Astrocyte (in vitro differentiated cells and primary cell): ENCODE data around the gene DENND11. TPM values are rescaled to one million over a fixed set of nuclear protein-coding genes. Genes with fewer than 3 reads are reported as not detected.

Experiments
- DNase-seq: peaks from one replicate; pipeline ENCODE4 v3.0.0-alpha.2; 2010; ENCODE audit warnings: low read depth
- FAIRE-seq: peaks from 2 replicates; lab custom pipeline; 2011; peaks lifted over from hg19 to GRCh38; lab: Jason Lieb, UNC
- H2AFZ ChIP-seq: 2 replicates; pipeline ENCODE4 v1.6.0; 2012; ENCODE audit warnings: low read depth, low read length, inconsistent platforms
- H3K27ac ChIP-seq: 2 replicates; pipeline ENCODE4 v1.5.1; 2011; ENCODE audit warnings: low read depth, low read length, inconsistent platforms
- H3K27me3 ChIP-seq: 2 replicates; pipeline ENCODE4 v1.6.0; 2011; ENCODE audit warnings: low read length, inconsistent platforms; ENCODE audit not compliant: insufficient read depth
- H3K36me3 ChIP-seq: 2 replicates; pipeline ENCODE4 v1.5.1; 2011; ENCODE audit warnings: low read length, inconsistent platforms; ENCODE audit not compliant: insufficient read depth
- H3K4me1 ChIP-seq: 2 replicates; pipeline ENCODE4 v1.5.1; 2011; ENCODE audit warnings: low read length, inconsistent platforms; ENCODE audit not compliant: insufficient read depth
- H3K4me2 ChIP-seq: 2 replicates; pipeline ENCODE4 v1.6.0; 2012; ENCODE audit warnings: low read length, inconsistent platforms
- H3K4me3 ChIP-seq: 2 replicates; pipeline ENCODE4 v1.5.1; 2011; ENCODE audit warnings: low read depth, mild to moderate bottlenecking, low read length, inconsistent platforms; ENCODE audit not compliant: insufficient read depth
- H3K79me2 ChIP-seq: 2 replicates; pipeline ENCODE4 v1.6.0; 2012; ENCODE audit warnings: mild to moderate bottlenecking, low read length, inconsistent platforms; ENCODE audit not compliant: insufficient read depth
- H3K9ac ChIP-seq: 2 replicates; pipeline ENCODE4 v1.6.0; 2012; ENCODE audit warnings: mild to moderate bottlenecking, low read length, inconsistent platforms
- H3K9me3 ChIP-seq: 2 replicates; pipeline ENCODE4 v1.5.1; 2012; ENCODE audit warnings: low read depth, mild to moderate bottlenecking, low read length, inconsistent platforms; ENCODE audit not compliant: insufficient read depth
- H4K20me1 ChIP-seq: 2 replicates; pipeline ENCODE4 v1.6.0; 2012; ENCODE audit warnings: low read length, inconsistent platforms; ENCODE audit not compliant: insufficient read depth
- H3K27ac Mint-ChIP-seq: one replicate; pipeline ENCODE4 v1.8.0; 2021; ENCODE audit warnings: mild to moderate bottlenecking, mixed read lengths; ENCODE audit not compliant: unreplicated experiment
- H3K27me3 Mint-ChIP-seq: one replicate; pipeline ENCODE4 v1.8.0; 2021; ENCODE audit warnings: low read depth, mixed read lengths; ENCODE audit not compliant: unreplicated experiment
- H3K36me3 Mint-ChIP-seq: one replicate; pipeline ENCODE4 v1.8.0; 2021; ENCODE audit warnings: low read depth, mixed read lengths; ENCODE audit not compliant: unreplicated experiment
- H3K4me1 Mint-ChIP-seq: one replicate; pipeline ENCODE4 v1.8.0; 2021; ENCODE audit warnings: low read depth, mixed read lengths; ENCODE audit not compliant: unreplicated experiment
- H3K4me3 Mint-ChIP-seq: one replicate; pipeline ENCODE4 v1.8.0; 2021; ENCODE audit warnings: mild to moderate bottlenecking, moderate library complexity, mixed read lengths; ENCODE audit not compliant: unreplicated experiment
- H3K9me3 Mint-ChIP-seq: one replicate; pipeline ENCODE4 v1.8.0; 2021; ENCODE audit warnings: mild to moderate bottlenecking, mixed read lengths; ENCODE audit not compliant: unreplicated experiment
- EZH2 ChIP-seq: IDR thresholded peaks from 2 replicates; pipeline ENCODE4 v1.6.1; 2012; ENCODE audit warnings: mild to moderate bottlenecking, low read length, inconsistent platforms; ENCODE audit not compliant: insufficient read depth
- total RNA-seq: library from RNA; stranded (reverse); gene quantifications from 2 replicates; pipeline ENCODE4 v1.2.1, GENCODE V29; 2021
- TF ChIP-seq, protein P1 (sequence below): IDR thresholded peaks from 2 replicates; pipeline ENCODE4 v1.5.1; 2011; ENCODE audit warnings: low read depth, mild to moderate bottlenecking, inconsistent platforms, low read length, moderate library complexity; ENCODE audit not compliant: insufficient read depth

Gene DENND11
- total RNA-seq, 1 donor from 2014 or later, result 10.5 TPM

- H3K27ac ChIP-seq, result no peak overlapping the region
- DNase-seq (no peak), FAIRE-seq (no peak)
- H3K4me1 Mint-ChIP-seq, result no peaks in the 10 kb centered on the region
- no peak for TF ChIP-seq EZH2
- TF ChIP-seq, protein P1, sequence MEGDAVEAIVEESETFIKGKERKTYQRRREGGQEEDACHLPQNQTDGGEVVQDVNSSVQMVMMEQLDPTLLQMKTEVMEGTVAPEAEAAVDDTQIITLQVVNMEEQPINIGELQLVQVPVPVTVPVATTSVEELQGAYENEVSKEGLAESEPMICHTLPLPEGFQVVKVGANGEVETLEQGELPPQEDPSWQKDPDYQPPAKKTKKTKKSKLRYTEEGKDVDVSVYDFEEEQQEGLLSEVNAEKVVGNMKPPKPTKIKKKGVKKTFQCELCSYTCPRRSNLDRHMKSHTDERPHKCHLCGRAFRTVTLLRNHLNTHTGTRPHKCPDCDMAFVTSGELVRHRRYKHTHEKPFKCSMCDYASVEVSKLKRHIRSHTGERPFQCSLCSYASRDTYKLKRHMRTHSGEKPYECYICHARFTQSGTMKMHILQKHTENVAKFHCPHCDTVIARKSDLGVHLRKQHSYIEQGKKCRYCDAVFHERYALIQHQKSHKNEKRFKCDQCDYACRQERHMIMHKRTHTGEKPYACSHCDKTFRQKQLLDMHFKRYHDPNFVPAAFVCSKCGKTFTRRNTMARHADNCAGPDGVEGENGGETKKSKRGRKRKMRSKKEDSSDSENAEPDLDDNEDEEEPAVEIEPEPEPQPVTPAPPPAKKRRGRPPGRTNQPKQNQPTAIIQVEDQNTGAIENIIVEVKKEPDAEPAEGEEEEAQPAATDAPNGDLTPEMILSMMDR, result no peak
- H4K20me1 ChIP-seq, result no peaks in the 10 kb centered on the region
- H3K27ac Mint-ChIP-seq, result no peak overlapping the region
- no peaks in the 10 kb centered on the region for H3K27me3 ChIP-seq
- no peaks in the 10 kb centered on the region for H3K9me3 Mint-ChIP-seq
- no peak overlapping the region for H3K9ac ChIP-seq
- no peak overlapping the region for H3K4me3 ChIP-seq
- peaks cover 7% of the 10 kb centered on the region for H3K27me3 Mint-ChIP-seq
- no peaks in the 10 kb centered on the region for H3K9me3 ChIP-seq
- H3K36me3 ChIP-seq, result no peaks in the 10 kb centered on the region
- no peaks in the 10 kb centered on the region for H3K79me2 ChIP-seq
- H3K36me3 Mint-ChIP-seq, result no peaks in the 10 kb centered on the region
- H2AFZ ChIP-seq, result no peak overlapping the region
- no peak overlapping the region for H3K4me3 Mint-ChIP-seq
- no peaks in the 10 kb centered on the region for H3K4me1 ChIP-seq
- H3K4me2 ChIP-seq, result no peak overlapping the region
Measured at GRCh38 chr7:141714571-141714970, 12.6 kb upstream of the DENND11 start.

DNA sequence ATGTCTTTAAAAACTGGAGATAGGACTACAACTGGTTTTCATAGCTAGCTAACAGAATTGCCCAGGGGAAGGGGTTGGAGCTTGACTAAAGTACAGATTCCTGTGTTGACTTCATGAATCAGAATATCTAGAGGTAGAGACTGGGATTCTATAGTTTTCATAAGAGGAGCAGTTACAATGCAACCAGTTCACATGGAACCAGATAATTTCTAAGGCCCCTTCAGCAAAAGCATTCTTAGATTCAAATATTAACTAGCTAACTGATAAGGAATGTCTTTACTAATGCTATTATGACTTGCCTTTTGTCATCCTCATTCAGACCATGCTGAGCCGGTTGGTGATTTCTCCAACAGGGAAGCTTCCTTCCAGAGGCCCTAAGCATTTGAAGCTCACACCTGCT, 11.9 kb upstream of the DENND11 start:
- no peak overlapping the region for H3K4me2 ChIP-seq
- no peak for FAIRE-seq

More for the DNA sequence above, 11.9 kb upstream of the DENND11 start:
- H3K4me3 ChIP-seq, result no peak overlapping the region
- H3K9me3 Mint-ChIP-seq, result no peaks in the 10 kb centered on the region
- H3K4me1 ChIP-seq, result no peaks in the 10 kb centered on the region
- no peaks in the 10 kb centered on the region for H3K79me2 ChIP-seq
- H3K27ac ChIP-seq, result no peak overlapping the region
- TF ChIP-seq, protein P1, result no peak
- TF ChIP-seq EZH2, result no peak
- DNase-seq, result no peak
- no peak overlapping the region for H3K4me3 Mint-ChIP-seq
- no peaks in the 10 kb centered on the region for H3K9me3 ChIP-seq
- peaks cover 7% of the 10 kb centered on the region for H3K27me3 Mint-ChIP-seq
- no peaks in the 10 kb centered on the region for H3K36me3 Mint-ChIP-seq
- no peak overlapping the region for H2AFZ ChIP-seq
- H3K4me1 Mint-ChIP-seq, result no peaks in the 10 kb centered on the region
- H3K27me3 ChIP-seq, result no peaks in the 10 kb centered on the region
- no peak overlapping the region for H3K27ac Mint-ChIP-seq
- no peaks in the 10 kb centered on the region for H4K20me1 ChIP-seq
- H3K36me3 ChIP-seq, result no peaks in the 10 kb centered on the region
- H3K9ac ChIP-seq, result no peak overlapping the region
